ENCODE data around the gene PARD3B. TPM values are rescaled to one million over a fixed set of nuclear protein-coding genes. Genes with fewer than 3 reads are reported as not detected.

PARD3B gene
- total RNA-seq, 1 donor from 2014 or later: not detected

- H3K4me3 Mint-ChIP-seq: no peak overlapping the region
- no peaks in the 10 kb centered on the region for H3K9me3 Mint-ChIP-seq
- intact Hi-C loops (cut with micrococcal nuclease): no loop called here
- DNase-seq: no peak
- no peaks in the 10 kb centered on the region for H3K36me3 Mint-ChIP-seq (ENCODE audit: low read depth)
- H3K27ac Mint-ChIP-seq: no peak overlapping the region
- ChIA-PET CTCF (no interaction called here), POLR2A (no interaction called here)
- ATAC-seq (ENCODE audit: low read depth): no peak
- no peak for TF ChIP-seq CTCF (IDR thresholded peaks at IDR 0.05)
- no peaks in the 10 kb centered on the region for H3K27me3 Mint-ChIP-seq
- H3K4me1 Mint-ChIP-seq: no peaks in the 10 kb centered on the region
These were observed 142.5 kb downstream of the PARD3B start for GRCh38 chr2:204687776-204688175.

GRCh38 chr2:204691911-204692510 lies 146.7 kb downstream of the PARD3B start:
- H3K4me3 Mint-ChIP-seq: no peak overlapping the region
- no peak for TF ChIP-seq CTCF (IDR thresholded peaks at IDR 0.05)
- ATAC-seq (ENCODE audit: low read depth) (no peak), DNase-seq (no peak)
- no peak overlapping the region for H3K27ac Mint-ChIP-seq
- CTCF ChIA-PET: no interaction called here
- H3K9me3 Mint-ChIP-seq: no peaks in the 10 kb centered on the region
- intact Hi-C loops (cut with micrococcal nuclease): loop anchor here (10.0 kb wide), 1 partner anchor 983 kb away; no protein-coding TSS in a partner anchor
- H3K4me1 Mint-ChIP-seq: no peaks in the 10 kb centered on the region
- H3K27me3 Mint-ChIP-seq: no peaks in the 10 kb centered on the region
- POLR2A ChIA-PET: no interaction called here
- no peaks in the 10 kb centered on the region for H3K36me3 Mint-ChIP-seq (ENCODE audit: low read depth)

- POLR2A ChIA-PET: no interaction called here
- H3K4me1 Mint-ChIP-seq: no peaks in the 10 kb centered on the region
- DNase-seq (no peak), ATAC-seq (ENCODE audit: low read depth) (no peak)
- H3K27me3 Mint-ChIP-seq: no peaks in the 10 kb centered on the region
- intact Hi-C loops (cut with micrococcal nuclease): loop anchor here (10.0 kb wide), 1 partner anchor 982 kb away; no protein-coding TSS in a partner anchor
- TF ChIP-seq CTCF (IDR thresholded peaks at IDR 0.05): no peak
- CTCF ChIA-PET: no interaction called here
- no peak overlapping the region for H3K4me3 Mint-ChIP-seq
- no peak overlapping the region for H3K27ac Mint-ChIP-seq
- H3K36me3 Mint-ChIP-seq (ENCODE audit: low read depth): no peaks in the 10 kb centered on the region
- no peaks in the 10 kb centered on the region for H3K9me3 Mint-ChIP-seq
These were observed 147.5 kb downstream of the PARD3B start for GRCh38 chr2:204692790-204693189.

GRCh38 chr2:204693262-204693661 lies 148.0 kb downstream of the PARD3B start:
- Mint-ChIP-seq H3K27me3 (no peaks in the 10 kb centered on the region), H3K27ac (no peak overlapping the region), H3K4me3 (no peak overlapping the region), H3K36me3 (ENCODE audit: low read depth) (no peaks in the 10 kb centered on the region), H3K4me1 (no peaks in the 10 kb centered on the region), H3K9me3 (no peaks in the 10 kb centered on the region)
- ChIA-PET POLR2A (no interaction called here), CTCF (no interaction called here)
- TF ChIP-seq CTCF (IDR thresholded peaks at IDR 0.05): no peak
- ATAC-seq (ENCODE audit: low read depth) (no peak), DNase-seq (no peak)
- intact Hi-C loops (cut with micrococcal nuclease): loop anchor here (10.0 kb wide), 1 partner anchor 982 kb away; no protein-coding TSS in a partner anchor

GRCh38 chr2:204695506-204695905 lies 150.2 kb downstream of the PARD3B start:
- DNase-seq (no peak), ATAC-seq (ENCODE audit: low read depth) (no peak)
- Mint-ChIP-seq H3K4me1 (no peaks in the 10 kb centered on the region), H3K27me3 (no peaks in the 10 kb centered on the region), H3K4me3 (no peak overlapping the region), H3K27ac (no peak overlapping the region), H3K9me3 (no peaks in the 10 kb centered on the region), H3K36me3 (ENCODE audit: low read depth) (no peaks in the 10 kb centered on the region)
- intact Hi-C loops (cut with micrococcal nuclease): loop anchor here (10.0 kb wide), 1 partner anchor 979 kb away; no protein-coding TSS in a partner anchor
- ChIA-PET POLR2A (no interaction called here), CTCF (no interaction called here)
- TF ChIP-seq CTCF (IDR thresholded peaks at IDR 0.05): no peak

Measured in activated B cell treated with CpG ODN at 0.5 μM for 24 hours (primary cell).